Endothelial cell (in vitro differentiated cells): ENCODE results near the gene SERPINA6. TPM values are rescaled to one million over a fixed set of nuclear protein-coding genes. Genes with fewer than 3 reads are reported as not detected.

ENCODE experiments used
- DNase-seq: peaks from one replicate; pipeline ENCODE4 v3.0.0; 2021; ENCODE audit warnings: low spot score
- H3K27ac Mint-ChIP-seq: one replicate; pipeline ENCODE4 v1.8.0; 2021; ENCODE audit warnings: mixed read lengths, inconsistent platforms; ENCODE audit not compliant: unreplicated experiment
- H3K27me3 Mint-ChIP-seq: one replicate; pipeline ENCODE4 v1.8.0; 2021; ENCODE audit warnings: mild to moderate bottlenecking, moderate library complexity, mixed read lengths, inconsistent platforms; ENCODE audit not compliant: unreplicated experiment
- H3K36me3 Mint-ChIP-seq: one replicate; pipeline ENCODE4 v1.8.0; 2021; ENCODE audit warnings: mild to moderate bottlenecking, low read depth, mixed read lengths, inconsistent platforms; ENCODE audit not compliant: unreplicated experiment
- H3K4me1 Mint-ChIP-seq: one replicate; pipeline ENCODE4 v1.8.0; 2021; ENCODE audit warnings: mild to moderate bottlenecking, mixed read lengths, inconsistent platforms; ENCODE audit not compliant: unreplicated experiment
- H3K4me3 Mint-ChIP-seq: one replicate; pipeline ENCODE4 v1.8.0; 2021; ENCODE audit warnings: mild to moderate bottlenecking, mixed read lengths, inconsistent platforms; ENCODE audit not compliant: unreplicated experiment
- H3K9me3 Mint-ChIP-seq: one replicate; pipeline ENCODE4 v1.8.0; 2021; ENCODE audit warnings: mixed read lengths, inconsistent platforms; ENCODE audit not compliant: unreplicated experiment
- total RNA-seq: library from RNA; stranded (reverse); fragmentation: NEBNext Ultra II Directional; extraction: Animal tissue kit (Norgen Biotek cat#: 25700); gene quantifications from one replicate; pipeline ENCODE4 v1.2.1, GENCODE V29; 2021; ENCODE audit not compliant: unreplicated experiment
- TF ChIP-seq, protein P1 (sequence below): fragments of 200-600 bp; sonication (generic); IDR thresholded peaks from one replicate; pipeline ENCODE4 v1.5.0; 2021; ENCODE audit warnings: antibody characterized with exemption; ENCODE audit not compliant: unreplicated experiment

SERPINA6 gene
- total RNA-seq, 1 donor from 2014 or later: not detected

DNA sequence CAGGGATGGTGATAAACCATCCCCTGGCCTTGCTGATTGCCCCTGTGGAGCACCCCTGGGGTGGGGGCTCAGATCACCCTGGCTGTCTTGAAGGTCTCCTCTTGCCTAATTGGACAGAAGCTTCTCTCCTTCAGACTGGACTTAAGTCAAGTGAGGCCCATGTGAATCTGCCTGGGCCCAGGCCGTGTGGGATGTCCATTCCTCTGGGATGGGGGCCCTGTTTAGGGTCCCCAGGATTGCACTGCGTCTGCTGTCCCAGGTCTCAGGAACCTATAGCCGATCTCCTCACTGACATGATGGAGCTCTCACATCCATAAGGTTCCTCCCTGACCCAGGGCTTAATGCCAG lies 45.1 kb upstream of the SERPINA6 start:
- no peak overlapping the region for H3K27ac Mint-ChIP-seq
- TF ChIP-seq, protein P1, sequence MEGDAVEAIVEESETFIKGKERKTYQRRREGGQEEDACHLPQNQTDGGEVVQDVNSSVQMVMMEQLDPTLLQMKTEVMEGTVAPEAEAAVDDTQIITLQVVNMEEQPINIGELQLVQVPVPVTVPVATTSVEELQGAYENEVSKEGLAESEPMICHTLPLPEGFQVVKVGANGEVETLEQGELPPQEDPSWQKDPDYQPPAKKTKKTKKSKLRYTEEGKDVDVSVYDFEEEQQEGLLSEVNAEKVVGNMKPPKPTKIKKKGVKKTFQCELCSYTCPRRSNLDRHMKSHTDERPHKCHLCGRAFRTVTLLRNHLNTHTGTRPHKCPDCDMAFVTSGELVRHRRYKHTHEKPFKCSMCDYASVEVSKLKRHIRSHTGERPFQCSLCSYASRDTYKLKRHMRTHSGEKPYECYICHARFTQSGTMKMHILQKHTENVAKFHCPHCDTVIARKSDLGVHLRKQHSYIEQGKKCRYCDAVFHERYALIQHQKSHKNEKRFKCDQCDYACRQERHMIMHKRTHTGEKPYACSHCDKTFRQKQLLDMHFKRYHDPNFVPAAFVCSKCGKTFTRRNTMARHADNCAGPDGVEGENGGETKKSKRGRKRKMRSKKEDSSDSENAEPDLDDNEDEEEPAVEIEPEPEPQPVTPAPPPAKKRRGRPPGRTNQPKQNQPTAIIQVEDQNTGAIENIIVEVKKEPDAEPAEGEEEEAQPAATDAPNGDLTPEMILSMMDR: no peak
- DNase-seq: no peak
- H3K4me3 Mint-ChIP-seq: no peak overlapping the region
- H3K4me1 Mint-ChIP-seq: peaks cover 4% of the 10 kb centered on the region
- no peaks in the 10 kb centered on the region for H3K36me3 Mint-ChIP-seq
- H3K9me3 Mint-ChIP-seq: no peaks in the 10 kb centered on the region
- H3K27me3 Mint-ChIP-seq: peaks cover 9% of the 10 kb centered on the region

DNA sequence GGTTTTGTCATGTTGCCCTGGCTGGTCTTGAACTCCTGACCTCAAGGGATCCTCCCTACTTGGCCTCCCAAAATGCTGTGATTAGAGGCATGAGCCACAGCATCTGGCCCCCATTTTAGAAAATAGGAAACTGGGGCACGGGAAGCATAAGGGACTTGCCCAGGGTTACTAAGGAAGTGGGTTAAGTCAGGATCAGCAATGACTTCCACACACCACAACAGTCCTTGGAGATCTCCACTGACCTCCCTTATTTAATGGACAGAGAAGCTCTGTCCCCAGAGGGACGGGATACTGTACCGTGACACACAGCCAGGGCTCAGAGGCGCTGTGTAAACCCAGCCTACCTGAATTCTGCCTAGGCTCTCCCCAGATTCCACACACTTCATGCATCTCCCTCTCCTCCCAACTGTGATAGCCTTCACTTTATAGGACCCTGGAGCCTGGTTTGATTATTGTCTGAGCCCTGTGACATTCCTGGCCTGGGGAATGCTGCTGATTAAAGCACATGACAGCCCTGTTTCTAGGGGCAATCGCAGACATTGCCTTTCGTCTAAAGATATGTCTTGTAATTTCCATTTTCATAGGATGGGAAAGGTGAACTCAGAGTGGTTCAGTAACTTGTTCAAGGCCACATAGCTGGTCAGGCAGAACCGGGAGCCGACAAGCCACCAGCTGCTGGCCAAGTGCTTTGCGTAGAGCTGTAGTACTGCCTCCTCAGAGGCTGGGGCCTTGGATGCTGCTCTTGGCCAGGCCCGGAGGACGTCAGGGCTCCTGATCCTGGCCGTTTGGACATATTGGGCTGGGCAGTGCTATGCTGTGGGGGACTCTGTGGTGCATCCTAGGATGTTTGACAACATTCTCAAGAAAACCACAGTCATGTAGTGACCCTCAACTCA lies 44.5 kb upstream of the SERPINA6 start:
- H3K27me3 Mint-ChIP-seq: peaks cover 9% of the 10 kb centered on the region
- H3K4me3 Mint-ChIP-seq: no peak overlapping the region
- no peaks in the 10 kb centered on the region for H3K9me3 Mint-ChIP-seq
- H3K4me1 Mint-ChIP-seq: peaks cover 4% of the 10 kb centered on the region
- H3K27ac Mint-ChIP-seq: no peak overlapping the region
- no peak for DNase-seq
- H3K36me3 Mint-ChIP-seq: no peaks in the 10 kb centered on the region
- TF ChIP-seq, protein P1: no peak

DNA sequence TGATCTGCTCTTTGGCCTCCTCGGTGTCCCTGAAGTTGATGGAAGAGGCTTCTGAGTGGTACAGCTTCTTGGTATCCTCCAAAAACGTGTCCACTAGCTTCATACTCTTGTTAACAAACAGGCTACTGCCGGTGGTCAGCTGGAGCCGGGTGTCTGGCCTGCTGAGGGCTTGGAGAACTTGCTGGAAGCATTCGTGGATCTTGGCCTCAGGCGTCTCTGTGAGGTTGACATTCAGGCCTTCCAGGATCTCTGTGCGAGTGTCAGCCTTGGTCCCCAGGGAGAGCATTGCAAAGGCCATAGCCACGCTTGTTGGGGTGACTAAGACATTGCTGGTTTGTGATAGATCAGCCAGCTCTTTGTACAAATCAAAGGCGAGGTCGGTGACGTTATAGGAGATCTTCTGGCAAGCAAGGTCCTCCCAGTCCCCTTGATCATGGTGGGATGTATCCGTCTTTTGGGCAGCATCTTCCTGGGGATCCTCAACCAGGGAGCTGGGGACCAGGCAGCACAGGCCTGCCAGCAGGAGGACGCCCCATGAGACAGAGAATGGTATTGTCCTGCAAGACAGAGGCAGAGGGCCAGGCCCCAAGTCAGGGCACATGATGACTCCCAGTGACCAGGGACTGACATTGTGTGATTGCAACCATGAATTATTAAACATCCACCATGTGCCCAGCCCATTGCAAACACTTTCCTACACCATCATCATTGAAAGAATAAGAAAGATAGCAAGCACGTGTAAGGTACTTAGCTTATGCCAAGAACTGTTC lies 43.2 kb upstream of the SERPINA6 start, which contains the start of gene SERPINA2:
TSS of gene SERPINA2 (minus strand) at position 553 of the 770 bp plus-strand sequence.
- H3K36me3 Mint-ChIP-seq: no peaks in the 10 kb centered on the region
- H3K9me3 Mint-ChIP-seq: no peaks in the 10 kb centered on the region
- TF ChIP-seq, protein P1: no peak
- no peak for DNase-seq
- no peak within 1 kb of the TSS for H3K27ac Mint-ChIP-seq
- peaks cover 4% of the 10 kb centered on the region for H3K4me1 Mint-ChIP-seq
- H3K27me3 Mint-ChIP-seq: peaks cover 6% of the 10 kb centered on the region
- H3K4me3 Mint-ChIP-seq: no peak within 1 kb of the TSS

DNA sequence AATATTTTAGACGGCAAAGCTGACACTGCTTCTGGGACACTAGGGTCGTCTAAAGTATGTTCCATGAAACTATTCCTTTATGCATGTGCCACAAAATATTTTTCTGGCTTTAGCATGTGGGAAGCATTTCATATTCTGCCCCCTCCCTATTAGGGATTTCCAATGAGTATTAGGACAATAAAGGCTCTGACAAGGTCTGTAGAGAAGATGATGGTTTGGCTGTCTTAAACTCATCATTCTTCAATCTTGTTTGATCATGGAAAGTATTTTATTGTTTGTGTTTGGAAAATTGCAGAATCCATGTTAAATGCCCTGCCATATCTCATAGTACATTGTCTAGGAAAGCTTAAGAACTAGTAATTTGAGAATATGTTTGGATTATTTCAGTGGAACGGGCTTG lies 42.5 kb upstream of the SERPINA6 start:
- H3K9me3 Mint-ChIP-seq: no peaks in the 10 kb centered on the region
- TF ChIP-seq, protein P1: no peak
- no peak for DNase-seq
- no peak overlapping the region for H3K4me3 Mint-ChIP-seq
- no peak overlapping the region for H3K27ac Mint-ChIP-seq
- H3K27me3 Mint-ChIP-seq: peaks cover 1% of the 10 kb centered on the region
- H3K4me1 Mint-ChIP-seq: peaks cover 4% of the 10 kb centered on the region
- H3K36me3 Mint-ChIP-seq: no peaks in the 10 kb centered on the region
